SW480 (cell line): Measurements from ENCODE around the gene SIRPD.
"Not testable (repeated sequence)": the region's sequence is repeated elsewhere in the genome, so short reads cannot be mapped to it uniquely, and the experiment has no call there.

ENCODE experiments used
- DNase-seq: peaks from one replicate; pipeline ENCODE4 v3.0.0-alpha.2; 2016; ENCODE audit warnings: low spot score

Gene SIRPD

DNA sequence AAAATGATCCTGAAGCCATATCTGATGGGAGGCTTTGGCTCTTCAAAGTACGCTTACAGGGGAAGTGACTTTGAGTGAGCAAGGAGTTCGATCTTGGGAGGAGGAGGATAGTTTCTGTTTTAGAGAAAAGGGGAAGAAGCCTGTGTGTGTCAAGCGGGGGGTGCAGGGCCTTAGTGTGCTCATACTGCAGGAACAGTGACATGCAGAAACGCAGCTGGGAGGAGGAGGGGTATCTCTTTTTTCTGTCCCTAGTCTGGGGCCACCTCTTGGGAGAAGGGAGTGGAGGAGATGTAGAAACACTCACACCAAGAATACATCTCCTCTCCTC is 19.8 kb downstream of the SIRPD start:
- DNase-seq, result no peak

DNA sequence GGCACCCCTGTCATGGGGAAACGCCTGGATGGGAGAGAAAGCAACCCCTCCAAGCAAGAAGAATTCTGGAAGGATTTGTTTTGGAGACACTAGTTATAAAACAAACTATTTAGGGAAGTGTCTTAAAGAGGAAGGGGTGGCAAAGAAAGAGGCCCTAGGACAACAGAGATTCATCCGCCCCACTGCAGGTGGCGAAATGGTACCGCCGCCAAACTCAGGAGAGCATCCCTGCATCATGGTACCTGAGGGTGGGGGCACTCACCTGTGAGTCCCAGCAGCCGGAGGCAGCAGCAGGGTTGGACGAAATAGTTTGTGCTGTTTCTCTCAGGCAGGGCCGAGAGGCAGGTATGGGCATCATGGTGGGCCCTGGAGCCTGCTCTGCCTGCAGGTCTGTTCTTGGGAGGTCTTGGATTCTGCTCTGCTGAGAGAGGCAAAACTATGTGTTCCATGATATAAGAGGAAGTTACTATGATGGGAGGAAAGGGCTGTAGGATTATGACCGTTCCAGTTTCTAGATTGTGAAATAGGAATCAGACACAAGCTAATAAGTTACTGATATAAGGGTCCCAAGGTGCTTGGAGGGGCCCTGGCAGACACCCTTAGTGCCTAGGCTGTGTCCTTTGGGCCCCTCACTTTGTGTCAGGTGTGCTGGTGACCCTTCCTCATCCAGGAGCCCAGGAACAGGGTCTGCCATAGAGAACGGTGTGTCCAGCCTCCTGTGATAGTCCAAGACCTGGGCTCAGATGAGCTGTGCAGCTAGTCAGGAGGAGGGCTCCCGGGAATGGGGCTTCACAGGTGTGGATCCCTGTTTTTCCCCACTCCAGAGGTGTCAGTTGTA is 20.4 kb downstream of the SIRPD start:
- DNase-seq, result no peak

DNA sequence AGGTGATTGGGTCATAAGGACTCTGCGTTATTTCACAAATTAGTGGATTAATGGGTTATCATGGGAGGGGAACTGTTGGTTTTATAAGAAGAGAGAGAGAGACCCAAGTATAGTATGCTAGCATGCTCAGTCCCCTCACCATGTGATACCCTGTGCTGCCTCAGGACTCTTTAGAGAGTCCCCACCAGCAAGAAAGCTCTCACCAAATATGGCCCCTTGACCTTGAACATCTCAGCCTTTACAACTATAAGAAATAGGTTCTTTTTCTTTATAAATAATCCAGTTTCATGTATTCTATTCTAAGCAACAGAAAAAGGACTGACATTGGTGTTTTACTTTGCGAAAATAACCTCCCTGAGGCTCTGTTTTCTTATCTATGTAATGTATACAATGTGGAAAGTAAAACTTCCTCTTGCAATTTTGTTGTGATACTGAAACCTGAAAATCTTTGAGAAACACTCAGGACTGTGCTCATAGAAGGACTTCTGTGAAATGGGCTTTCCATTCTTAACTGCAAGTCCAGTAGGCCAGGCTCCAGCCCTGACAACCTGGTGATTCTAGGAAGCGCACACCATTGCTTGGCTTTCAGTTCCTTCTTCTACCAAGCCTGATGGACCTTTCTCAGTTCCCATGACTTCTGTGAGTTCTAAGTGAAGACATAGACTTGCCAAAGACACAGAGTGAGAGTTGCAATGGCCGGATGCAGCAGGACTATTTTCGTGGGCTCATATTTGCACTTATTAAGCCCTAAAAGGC is 21.9 kb downstream of the SIRPD start:
- DNase-seq, result no peak

DNA sequence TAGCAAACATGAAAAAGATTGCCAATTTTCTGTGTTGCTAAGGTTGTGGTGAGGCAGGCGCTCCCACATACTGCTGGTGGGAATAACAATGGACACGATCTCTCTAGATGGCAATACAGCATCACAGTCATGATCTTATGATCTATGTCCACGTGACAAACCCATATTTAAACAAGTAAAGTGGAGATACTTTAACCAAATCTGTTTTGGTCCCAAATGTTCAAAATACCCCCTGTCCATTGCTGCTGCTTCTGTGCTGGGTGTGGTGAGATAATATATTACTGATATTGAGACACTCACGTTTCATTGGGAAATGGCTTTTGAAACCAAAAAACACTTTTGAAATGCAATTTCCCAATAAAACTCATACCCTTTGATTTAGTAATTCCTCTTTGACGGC is 23.0 kb downstream of the SIRPD start:
- no peak for DNase-seq

DNA sequence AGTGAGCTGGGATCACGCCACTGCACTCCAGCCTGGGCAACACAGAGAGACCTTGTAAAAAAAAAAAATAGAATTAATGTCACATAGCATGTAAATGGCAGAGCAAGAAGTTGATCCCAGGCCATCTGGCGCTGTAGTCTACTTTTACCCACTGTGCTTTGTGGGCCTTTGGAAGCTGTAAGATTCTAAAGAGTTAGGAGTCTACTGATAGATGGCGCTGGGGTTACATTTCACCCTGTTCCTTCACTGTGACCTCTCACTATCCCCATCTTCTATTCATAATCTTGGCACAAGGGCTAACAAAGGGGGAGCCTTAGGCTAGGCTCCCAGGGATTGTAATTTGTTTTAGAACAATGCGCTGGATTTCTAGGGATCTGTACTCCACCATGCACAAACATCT is 24.4 kb downstream of the SIRPD start:
- no peak for DNase-seq

DNA sequence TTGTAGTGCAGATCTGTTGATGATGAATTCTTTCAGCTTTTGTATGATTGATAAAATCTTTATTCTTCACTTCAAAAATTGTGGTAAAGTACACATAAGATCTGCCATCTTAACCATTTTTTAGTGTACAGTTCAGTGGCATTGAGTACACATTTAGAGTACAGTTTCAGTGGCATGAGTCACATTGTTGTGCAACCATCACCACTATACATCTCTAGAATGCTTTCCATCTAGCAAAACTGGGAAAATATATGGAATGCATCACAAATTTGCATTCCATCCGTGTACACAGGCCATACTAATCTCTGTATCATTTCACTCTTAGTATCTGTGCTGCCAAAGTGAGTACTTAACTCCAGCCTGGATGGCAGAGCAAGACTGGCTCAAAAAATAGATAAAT is 28.7 kb downstream of the SIRPD start:
- no peak for DNase-seq

DNA sequence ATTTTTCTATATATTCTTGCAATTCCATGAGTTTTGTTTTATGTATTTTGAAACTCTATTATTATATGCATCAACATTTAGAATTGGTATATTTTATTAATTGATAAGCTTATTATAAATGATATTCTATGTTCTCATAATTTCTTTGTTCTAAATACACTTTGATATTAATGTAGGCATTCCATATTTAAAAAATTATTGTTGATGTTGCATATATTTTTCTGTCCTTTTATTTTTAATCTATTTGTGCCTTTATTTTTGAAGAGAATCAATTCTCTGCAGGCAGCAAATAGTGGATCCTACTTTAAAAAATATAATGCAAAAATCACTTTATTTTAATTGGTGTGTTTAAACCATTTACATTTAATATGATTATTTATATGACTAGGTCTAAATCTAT is 29.6 kb downstream of the SIRPD start:
- no peak for DNase-seq

DNA sequence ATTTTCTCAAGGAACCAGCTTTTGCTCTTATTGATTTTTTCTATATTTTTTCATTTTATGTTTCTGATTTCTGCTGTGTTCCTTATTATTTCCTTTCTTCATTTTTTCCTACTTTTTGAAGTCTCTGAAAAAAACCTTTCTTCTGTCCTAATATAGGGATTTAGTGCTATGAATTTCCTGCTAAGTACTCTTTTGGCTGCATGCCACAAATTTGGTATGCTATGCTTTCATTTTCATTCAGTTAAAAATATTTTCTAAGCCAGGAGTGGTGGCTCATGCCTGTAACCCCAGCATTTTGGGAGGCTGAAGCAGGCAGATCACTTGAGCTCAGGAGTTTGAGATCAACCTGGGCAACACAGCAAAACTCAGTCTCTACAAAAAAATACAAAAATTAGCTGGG is 30.6 kb downstream of the SIRPD start:
- DNase-seq, result no peak

DNA sequence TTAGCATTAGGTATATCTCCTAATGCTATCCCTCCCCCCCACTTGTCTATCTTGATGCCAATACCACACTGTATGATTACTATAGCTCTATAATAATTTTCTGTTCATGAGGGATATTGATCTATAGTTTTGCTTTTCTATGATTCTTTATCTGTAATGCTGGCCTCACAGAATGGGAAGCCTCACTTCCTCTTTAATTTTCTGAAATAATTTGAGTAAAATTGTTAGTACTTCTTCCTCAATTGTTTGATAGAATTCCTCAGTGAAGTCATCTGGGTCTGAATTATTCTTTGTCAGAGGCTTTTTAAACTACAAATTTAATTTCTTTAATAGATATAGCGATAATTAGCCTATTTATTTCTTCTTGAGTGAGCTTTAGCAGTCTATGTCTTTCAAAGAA is 31.2 kb downstream of the SIRPD start:
- no peak for DNase-seq

DNA sequence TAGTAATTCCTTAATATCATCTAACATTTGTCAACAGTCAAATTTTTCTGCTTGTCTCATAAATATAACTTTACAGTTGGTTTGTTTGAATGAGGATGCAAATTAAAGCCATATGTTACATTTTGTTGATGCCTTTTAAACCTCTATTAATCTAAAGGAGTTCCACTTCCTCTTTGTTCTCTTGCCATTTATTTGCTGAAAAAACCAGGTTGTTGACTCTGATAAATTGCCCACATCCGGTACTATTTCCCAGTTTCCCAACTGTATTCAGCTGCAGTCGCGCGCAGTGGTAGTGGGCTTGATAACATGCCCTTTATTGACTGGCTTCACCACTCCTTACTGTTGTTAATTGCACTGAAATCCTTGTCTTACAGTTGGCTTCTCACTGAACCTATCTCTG is 33.5 kb downstream of the SIRPD start:
- DNase-seq, result no peak

DNA sequence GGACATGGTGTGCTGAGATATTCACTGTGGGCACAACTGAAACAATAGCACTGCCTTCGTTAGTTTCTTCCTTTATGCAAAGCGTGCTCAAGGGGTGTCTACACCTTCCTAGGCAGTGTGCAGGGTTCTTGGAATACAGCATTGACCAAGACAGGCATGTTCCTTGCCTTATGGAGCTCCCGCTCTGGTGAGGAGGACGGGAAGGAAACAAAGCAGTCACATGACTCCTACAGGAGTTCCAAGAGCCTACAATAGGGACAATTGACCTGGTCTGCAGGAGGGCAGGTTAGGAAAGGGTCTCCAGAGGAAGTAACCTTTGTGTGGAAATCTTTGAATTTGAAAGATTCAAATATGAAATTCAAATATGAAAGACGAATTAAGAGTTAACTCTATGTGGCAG is 40.5 kb downstream of the SIRPD start:
- no peak for DNase-seq

DNA sequence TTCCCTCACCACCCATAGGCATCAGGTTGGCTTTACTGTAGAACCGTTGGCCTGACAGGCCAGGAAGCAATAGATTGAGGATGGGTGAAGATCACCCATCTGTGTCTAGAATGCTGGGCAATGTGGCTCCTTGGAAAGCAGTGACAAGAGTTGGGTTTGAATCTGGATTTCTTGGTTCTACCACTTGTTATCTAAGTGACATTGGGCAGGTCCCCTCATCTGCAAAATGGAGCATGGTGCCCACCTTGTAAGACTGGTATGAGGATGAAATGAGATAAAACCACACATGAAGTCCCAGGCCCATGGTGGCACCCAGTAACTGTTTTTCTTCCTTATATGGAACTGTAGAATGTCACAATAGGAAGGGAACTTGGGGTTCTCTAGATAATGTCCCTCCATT is 43.7 kb downstream of the SIRPD start:
- DNase-seq, result no peak

DNA sequence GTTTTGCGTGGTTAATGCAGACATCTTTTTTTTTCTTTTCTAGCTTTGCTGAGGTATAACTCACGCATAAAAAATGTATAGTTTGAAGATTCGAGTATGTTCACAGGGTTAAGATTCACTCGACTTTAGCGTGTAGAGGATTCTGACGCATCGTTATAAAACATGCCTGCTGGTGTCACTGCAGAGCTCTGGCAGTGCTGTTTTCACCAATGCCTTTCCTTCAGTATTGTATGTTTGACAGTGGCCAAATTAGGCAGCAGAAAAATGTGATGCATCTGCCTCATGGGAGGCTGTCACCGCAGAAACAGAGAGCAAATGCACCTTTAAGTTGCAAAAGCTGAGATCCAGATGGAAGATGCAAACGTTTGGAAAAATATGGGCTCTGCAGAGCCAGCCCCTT is 48.3 kb downstream of the SIRPD start:
- DNase-seq, result peak; percentile 40

DNA sequence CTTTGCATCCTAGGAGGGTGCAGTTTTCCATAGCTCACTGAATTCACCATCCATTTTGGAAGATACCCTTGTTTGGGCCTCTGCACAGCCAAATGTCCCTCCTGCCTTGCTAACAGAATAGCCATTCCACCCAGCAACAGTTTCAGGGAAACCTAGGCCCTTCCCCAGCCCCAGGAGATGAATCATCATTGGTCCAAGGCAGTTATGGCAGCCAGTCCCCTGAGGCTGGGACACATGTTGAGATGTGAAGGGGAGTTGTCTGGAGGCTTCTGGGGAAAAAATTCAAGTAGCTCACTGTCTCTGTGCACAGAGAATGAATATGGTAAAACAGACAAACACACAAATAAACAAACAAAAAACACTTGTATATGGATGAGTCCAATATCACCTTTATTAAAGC is 48.9 kb downstream of the SIRPD start:
- no peak for DNase-seq

DNA sequence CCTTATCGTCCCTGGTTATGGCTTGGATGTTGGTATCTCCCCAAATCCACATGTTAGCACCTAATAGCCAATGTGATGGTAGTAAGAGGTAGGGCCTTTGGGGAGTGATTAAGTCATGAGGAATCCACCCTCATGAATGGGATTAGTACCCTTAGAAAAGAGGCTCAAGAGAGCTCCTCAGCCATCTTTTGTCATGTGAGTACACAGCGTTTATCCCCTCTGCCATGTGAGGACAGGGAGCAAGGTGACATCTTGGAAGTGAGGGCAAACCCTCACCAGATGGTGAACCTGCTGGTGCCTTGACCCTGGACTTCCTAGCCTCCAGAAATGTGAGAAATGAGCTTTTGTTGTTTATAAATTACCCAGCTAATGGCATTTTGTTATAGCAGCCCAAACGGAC is 50.2 kb downstream of the SIRPD start:
- no peak for DNase-seq

DNA sequence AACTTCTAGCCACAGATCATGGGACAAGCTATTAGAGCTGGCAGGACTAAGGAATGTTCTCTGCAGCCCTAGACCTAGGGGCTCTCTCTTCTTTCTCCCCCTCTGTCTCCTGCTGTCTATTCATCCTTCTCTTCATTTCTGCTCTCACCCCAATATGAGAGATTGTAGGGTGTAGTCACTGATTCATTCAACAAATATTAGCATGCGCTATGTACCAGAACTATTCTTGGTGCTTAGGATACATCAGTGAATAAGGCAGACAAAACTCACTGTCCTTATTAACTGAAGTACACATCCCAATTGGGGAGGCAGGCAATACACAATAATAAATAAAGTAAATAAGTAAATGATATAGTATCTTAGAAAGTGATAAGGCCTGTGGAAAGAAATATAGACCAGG is 51.6 kb downstream of the SIRPD start:
- DNase-seq, result no peak

DNA sequence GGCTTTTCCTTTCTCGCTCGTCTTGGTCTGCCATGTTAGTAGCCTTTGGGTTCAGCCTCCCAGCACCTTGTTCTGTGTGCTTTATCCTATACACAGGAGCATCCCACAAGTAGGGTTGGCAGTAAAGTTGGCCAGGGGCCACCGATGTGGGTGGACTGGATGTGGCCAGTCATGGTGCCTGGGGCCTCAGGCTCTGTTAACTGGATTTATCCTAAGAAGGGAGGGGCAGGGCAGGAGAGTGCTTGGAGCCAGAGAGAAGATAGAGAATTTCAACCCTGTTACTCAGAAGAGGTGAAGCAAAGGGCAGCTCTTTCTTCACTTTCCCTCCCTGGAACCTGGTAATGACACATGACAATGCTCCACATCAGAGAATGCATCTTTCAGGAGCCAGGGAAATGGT is 52.1 kb downstream of the SIRPD start:
- DNase-seq, result no peak

DNA sequence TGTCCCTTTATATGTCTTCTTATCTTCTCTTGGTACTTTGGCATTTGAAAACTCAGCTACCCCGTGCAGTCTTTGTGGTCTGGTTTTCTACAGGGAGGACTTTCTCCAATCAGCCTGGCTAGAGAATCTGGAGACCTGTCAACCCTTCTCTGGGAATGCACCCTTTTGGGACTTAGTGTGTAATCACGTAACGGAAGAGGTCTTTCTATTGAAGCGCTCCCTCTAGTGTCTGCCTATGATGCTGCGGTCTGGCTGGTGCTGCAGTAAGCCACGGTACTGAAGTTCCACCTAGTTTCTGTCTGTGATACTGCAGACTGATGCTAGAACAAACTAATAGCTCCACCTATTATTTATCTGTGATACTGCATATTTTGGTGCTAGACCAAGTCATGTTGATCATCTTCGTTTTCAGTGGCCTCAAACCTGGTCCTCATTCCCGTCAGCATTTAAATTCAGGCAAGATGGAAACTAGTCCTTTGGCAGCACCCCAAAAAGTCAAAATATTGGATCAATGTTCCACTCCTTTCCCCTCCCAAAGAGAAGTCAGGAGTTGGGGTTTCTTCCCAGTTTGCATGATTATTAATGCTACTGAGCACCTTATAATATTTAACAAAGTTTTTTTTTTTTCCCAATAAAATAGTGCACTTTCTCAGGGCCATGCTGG is 53.8 kb downstream of the SIRPD start:
- peak; percentile 96 for DNase-seq

DNA sequence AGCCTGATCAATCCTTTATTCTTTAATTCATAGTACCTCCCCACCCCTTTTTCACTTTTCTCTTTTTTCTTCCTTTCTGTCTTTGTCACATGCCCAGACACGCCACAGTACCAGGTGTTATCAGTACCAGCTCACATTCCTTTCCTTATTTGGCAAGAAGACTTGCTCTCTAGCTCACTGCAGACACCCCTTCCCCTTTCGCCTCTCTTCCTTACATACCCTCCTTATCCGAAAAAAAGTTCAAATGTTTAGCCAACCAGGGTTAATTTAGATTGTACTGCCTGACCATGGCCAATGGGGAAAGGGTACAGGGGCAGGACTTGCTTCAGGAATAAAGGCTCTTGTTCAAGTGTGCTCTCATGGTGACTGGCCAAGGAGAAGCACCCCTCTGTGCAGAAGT is 57.0 kb downstream of the SIRPD start:
- no peak for DNase-seq

DNA sequence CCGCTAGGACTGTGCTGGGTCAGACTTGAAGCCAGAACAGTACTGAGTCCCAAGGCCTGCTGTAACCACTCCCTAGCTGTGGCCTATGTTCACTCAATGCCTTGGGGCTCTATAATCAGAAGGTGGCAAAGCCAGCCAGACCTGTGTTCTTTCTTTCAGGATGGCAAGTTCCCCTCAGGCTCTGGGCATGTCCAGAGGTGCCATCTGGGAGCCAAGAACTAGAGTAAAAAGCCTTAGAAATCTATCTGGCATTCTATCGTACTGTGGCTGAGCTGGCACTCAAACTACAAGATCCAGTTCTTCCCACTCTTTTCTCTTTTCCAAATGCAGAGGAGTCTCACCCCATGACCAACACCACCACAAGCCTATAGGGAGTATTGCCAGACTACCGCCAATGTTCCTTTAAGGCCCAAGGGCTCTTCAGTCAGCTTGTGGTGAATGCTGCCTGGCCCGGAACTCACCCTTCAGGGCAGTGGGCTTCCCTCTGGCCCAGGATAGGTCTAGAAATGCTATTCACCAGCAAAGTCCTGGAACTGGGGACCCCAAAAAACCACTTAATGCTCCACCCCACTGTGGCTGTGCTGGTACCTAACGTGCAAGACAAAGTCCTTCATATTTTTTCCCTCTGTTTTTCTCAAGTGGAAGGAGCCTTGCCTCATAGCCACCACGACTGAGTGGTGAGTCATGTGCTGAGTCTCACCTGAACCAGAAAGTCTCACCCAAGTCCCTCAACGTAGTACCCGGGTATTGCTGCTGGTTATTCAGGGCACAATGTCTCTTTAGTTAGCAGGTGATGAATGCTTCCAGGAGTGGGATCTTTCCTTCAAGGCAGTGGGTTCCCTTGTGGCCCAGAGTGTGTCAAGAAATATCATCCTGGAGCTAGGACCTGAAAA is 57.7 kb downstream of the SIRPD start:
- DNase-seq, result no peak

DNA sequence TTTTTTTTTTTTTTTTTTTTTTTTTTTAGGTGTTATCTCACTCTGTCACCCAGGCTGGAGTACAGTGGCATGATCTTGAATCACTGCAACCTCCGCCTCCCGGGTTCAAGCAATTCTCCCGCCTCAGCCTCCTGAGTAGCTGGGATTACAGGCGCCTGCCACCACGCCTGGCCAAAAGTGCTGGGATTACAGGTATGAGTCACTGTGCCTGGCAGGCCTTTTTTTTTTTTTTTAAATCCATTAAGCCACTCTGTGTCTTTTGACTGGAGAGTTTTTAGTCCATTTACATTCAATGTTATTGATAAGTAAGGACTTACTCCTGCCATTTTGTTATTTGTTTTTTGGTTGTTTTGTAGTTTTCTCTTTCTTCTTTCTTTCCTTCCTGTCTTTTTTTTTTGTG is 60.1 kb downstream of the SIRPD start:
- DNase-seq, result not testable (repeated sequence)

DNA sequence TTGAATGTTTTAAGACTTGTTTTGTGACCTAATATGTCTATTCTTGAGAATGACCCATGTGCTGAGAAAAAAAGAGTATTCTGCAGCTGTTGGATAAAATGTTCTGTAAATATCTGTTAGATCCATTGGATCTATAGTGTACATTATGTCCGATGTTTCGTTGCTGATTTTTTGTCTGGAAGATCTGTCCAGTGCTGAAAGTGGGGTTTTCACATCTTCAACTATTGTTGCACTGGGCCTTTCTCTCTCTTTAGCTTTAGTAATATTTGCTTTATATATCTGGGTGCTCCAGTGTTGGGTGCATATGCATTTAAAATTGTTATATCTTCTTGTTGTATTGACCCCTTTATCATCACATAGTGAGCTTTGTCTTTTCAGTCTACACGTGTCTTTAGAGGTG is 60.6 kb downstream of the SIRPD start:
- DNase-seq, result no peak
